ENCODE data around the gene SANBR.

The SANBR gene

GRCh38 chr2:61090386-61090921 is 24.8 kb downstream of the SANBR start:
- TF ChIP-seq ZFX (IDR thresholded peaks at IDR 0.05): no peak
- H3K27ac ChIP-seq: no peak overlapping the region

GRCh38 chr2:61091485-61091884 is 25.8 kb downstream of the SANBR start:
- H3K27ac ChIP-seq: no peak overlapping the region
- TF ChIP-seq ZFX (IDR thresholded peaks at IDR 0.05): no peak
- TF ChIP-seq CTCF (conservative IDR thresholded peaks at IDR 0.05): no peak

GRCh38 chr2:61096438-61096837 is 30.8 kb downstream of the SANBR start:
- TF ChIP-seq ZFX (IDR thresholded peaks at IDR 0.05): no peak
- TF ChIP-seq CTCF (conservative IDR thresholded peaks at IDR 0.05): no peak
- H3K27ac ChIP-seq: no peak overlapping the region

GRCh38 chr2:61100801-61101200 is 35.1 kb downstream of the SANBR start:
- H3K27ac ChIP-seq: no peak overlapping the region
- TF ChIP-seq ZFX (IDR thresholded peaks at IDR 0.05): no peak

- no peak for TF ChIP-seq ZFX (IDR thresholded peaks at IDR 0.05)
- no peak for TF ChIP-seq CTCF (conservative IDR thresholded peaks at IDR 0.05)
These were observed 43.6 kb downstream of the SANBR start for GRCh38 chr2:61109291-61109690.

GRCh38 chr2:61111708-61112107 is 46.0 kb downstream of the SANBR start:
- H3K27ac ChIP-seq: no peak overlapping the region
- TF ChIP-seq ZFX (IDR thresholded peaks at IDR 0.05) (no peak), CTCF (conservative IDR thresholded peaks at IDR 0.05) (no peak)

More at GRCh38 chr2:61109291-61109690, 43.6 kb downstream of the SANBR start:
- H3K27ac ChIP-seq: no peak overlapping the region

- H3K27ac ChIP-seq: no peak overlapping the region
- TF ChIP-seq CTCF (conservative IDR thresholded peaks at IDR 0.05) (no peak), ZFX (IDR thresholded peaks at IDR 0.05) (no peak)
These were observed 48.5 kb downstream of the SANBR start for GRCh38 chr2:61114147-61114546.
